ENCODE measurements around the gene SRCAP.
A peak's percentile ranks its signal among the peaks of the same experiment; 100 is the strongest.

The SRCAP gene

GRCh38 chr16:30787613-30788378, 88.8 kb downstream of the SRCAP start:
- H3K27ac Mint-ChIP-seq = no peak overlapping the region
- no peaks in the 10 kb centered on the region for H3K27me3 Mint-ChIP-seq
- H3K4me3 Mint-ChIP-seq = peak overlapping the region; percentile 88
- H3K9me3 Mint-ChIP-seq (ENCODE audit: low read depth) = no peaks in the 10 kb centered on the region
- peaks cover 13% of the 10 kb centered on the region for H3K4me1 Mint-ChIP-seq (ENCODE audit: low read depth)
- H3K36me3 Mint-ChIP-seq = peaks cover 3% of the 10 kb centered on the region

Data from activated naive CD8-positive, alpha-beta T cell (primary cell).